HUES6 (cell line): Measurements from ENCODE around the gene HOXC9.

Experiments
- H3K27ac ChIP-seq: 2 replicates; pipeline ENCODE4 v1.7.0; 2013; ENCODE audit warnings: low read depth, mild to moderate bottlenecking, low read length, inconsistent platforms
- H3K27me3 ChIP-seq: 2 replicates; pipeline ENCODE4 v1.6.1; 2013; ENCODE audit warnings: low read length; ENCODE audit not compliant: control insufficient read depth, insufficient read depth
- H3K36me3 ChIP-seq: 2 replicates; pipeline ENCODE4 v1.6.1; 2013; ENCODE audit warnings: low read length; ENCODE audit not compliant: control insufficient read depth, insufficient read depth
- H3K4me1 ChIP-seq: 2 replicates; pipeline ENCODE4 v1.6.1; 2013; ENCODE audit warnings: low read length; ENCODE audit not compliant: control insufficient read depth, insufficient read depth
- H3K4me3 ChIP-seq: 2 replicates; pipeline ENCODE4 v1.5.1; 2013; ENCODE audit warnings: low read depth, low read length
- H3K9ac ChIP-seq: one replicate; pipeline ENCODE4 v1.6.1; 2013; ENCODE audit warnings: mild to moderate bottlenecking, low read length
- H3K9me3 ChIP-seq: 2 replicates; pipeline ENCODE4 v1.6.1; 2013; ENCODE audit warnings: low read depth, low read length; ENCODE audit not compliant: control insufficient read depth, insufficient read depth

HOXC9 gene

DNA sequence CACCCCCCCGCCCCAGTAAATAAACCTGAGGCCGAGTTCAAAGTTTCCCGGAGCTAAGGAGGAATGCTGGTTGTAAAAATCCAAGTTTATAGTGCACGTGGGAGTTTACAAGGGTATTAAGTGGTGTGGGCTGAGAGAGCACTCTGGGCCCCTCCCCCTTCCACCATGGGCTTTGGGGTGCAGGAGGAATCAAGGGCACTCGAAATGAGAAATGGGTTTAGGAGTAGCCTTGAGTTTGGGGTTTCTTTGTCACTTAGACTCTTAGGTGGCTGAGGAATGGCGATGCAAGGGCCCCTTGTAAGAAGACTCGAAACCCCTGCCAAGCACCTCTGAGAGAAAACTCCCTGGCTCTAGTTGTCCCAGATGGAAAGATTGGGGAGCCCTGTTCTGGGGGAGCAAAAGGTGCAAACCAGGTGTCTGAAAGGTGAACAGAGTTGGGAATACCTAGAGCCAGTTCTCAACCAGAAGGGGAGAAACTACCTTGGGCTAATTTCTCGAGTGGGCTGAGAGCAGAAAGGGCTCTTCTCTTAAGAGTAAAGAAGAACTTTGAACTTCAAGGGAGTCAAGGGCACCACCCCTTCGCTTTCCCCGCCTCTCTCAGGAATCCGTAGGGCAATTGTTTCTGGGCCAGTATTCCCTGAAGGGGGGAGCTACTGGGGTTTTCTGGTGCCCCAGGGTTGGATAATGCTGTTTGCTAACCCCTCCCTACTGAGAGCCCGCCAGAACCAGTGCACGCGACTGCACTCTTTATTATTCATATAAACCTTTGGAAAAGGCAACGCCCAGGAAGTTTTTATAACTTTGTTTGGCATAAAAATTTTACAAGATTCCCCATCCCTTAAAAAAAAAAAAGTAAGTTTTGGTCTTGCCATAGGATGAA is 21.2 kb upstream of the HOXC9 start:
- Histone ChIP-seq H3K27ac (no peak overlapping the region), H3K36me3 (no peaks in the 10 kb centered on the region), H3K9me3 (no peaks in the 10 kb centered on the region), H3K9ac (peak overlapping the region; percentile 24), H3K4me1 (peaks cover 9% of the 10 kb centered on the region; the same call in 1 of the 2 replicates), H3K27me3 (peaks cover 100% of the 10 kb centered on the region), H3K4me3 (no peak overlapping the region)

DNA sequence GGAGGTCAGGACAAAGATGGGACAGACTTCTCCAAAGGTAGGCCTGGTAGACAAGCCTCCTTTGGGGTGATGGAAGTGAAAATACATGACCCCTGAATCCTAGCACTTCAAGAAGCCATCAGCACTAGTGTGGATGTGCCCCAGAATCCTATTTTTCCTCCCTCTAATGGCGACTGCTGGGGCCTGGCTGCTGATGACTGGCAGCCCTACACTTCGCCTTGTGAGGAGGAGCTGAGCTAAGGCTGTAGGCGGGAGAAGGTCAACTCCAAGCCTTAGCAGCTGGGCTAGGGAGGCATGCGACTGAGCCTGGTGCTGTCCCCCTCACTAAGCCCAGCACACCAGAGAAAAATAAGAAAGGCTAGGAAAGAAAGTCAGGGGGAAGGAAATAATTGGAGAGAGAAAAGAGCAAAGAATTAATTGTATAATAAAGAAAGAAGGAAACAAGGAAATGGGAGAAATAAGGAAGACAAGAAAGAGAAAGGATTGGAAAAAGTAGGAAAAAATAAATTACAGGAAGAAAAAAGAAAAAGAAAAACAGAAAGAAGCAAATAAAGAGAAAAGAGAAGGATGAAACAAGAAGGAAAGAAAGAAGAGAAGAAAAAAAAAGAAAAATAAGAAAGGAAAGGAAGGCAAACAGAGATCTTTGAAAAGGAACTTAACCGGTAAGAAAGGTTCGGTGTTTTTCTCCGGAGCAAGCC is 19.7 kb upstream of the HOXC9 start:
- peaks cover 2% of the 10 kb centered on the region; the same call in 1 of the 2 replicates for H3K9me3 ChIP-seq
- no peaks in the 10 kb centered on the region for H3K36me3 ChIP-seq
- H3K9ac ChIP-seq = no peak overlapping the region
- H3K4me3 ChIP-seq = no peak overlapping the region
- peaks cover 100% of the 10 kb centered on the region for H3K27me3 ChIP-seq
- H3K27ac ChIP-seq = no peak overlapping the region
- peaks cover 9% of the 10 kb centered on the region; the same call in 1 of the 2 replicates for H3K4me1 ChIP-seq

DNA sequence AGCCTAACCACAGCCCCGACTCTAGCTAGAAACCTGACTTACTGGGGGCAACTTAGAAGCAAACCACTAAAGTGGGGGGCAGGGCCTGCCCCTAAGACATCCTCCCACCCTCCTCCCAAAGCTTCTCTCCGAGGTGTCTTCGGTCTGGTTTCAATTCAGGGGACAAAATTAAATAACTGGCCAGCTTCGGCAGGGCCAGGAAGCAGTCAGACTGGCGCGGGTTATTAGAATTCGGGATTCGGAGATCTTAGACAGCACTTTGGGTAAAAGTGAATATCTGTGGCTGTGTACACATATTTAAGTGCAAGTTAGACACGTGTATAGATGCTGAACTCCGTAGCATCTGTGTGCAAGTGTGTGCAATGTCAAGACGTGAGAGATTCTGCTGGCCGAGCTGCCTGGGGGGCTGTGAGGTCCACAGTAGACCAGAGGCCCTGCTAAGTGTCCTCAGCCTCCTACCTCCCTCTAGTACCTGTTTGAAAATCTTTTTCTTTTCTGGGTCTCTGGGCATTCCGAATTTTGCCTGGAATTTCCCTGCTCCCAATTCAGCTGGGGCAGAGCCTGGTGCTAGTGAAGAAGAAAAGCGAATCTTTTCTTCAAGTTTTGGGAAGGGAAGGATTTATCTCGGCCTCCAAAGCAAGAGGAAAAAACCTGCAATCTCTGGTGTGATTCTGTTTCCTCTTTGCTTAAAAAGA is 19.0 kb upstream of the HOXC9 start:
- Histone ChIP-seq H3K27ac (no peak overlapping the region), H3K36me3 (no peaks in the 10 kb centered on the region), H3K27me3 (peaks cover 100% of the 10 kb centered on the region), H3K4me1 (0 out of 2 replicates have a peak, but pooled peaks cover 3% of the 10 kb centered on the region), H3K9ac (peak overlapping the region; percentile 37), H3K9me3 (peaks cover 6% of the 10 kb centered on the region; the same call in 1 of the 2 replicates), H3K4me3 (no peak overlapping the region)

DNA sequence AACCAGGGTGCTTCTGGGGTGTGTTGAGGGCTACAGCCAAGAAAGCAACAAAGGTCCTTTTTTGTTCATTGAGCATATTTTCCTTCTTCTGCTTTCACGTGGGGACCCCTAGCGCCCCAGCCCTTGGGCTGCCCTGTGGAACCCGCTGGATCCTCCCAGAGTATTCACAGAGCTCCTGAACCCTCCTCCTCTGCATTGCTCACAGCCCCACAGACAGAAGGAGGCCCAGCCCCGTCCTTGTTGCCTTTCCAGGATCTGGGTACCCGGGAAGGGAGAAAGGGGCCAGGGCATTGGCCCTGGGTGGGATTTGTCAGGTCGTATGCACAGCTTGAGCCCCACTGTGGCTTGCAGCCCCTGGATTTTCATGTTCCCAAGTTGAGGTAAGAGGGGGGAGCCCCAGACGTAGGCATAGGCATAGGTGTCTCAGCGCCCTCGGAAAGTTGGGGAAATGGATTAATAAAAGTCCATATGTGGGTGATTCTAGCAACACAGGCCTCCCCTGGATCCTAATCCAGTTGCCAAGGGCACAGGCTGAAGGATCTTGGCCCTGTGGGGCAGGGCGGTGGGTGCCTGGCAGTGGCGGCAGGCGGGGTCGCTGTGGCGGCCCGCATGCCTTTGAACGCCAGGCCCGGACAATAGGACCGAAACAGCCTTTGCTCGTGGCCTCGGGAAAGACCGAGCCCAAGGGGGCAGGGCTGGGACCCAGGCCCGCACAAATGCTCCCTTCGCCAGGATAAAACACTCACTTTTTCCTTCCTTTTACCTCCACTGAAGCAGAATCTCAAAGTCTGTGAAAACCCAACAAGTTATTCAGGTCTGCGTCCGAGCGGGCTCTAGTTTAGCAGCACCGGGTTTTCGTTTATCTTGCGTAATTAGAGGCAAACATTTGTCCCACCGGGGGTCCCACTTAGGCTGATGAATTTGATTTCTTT is 18.1 kb upstream of the HOXC9 start:
- H3K9me3 ChIP-seq = peaks cover 6% of the 10 kb centered on the region; the same call in 1 of the 2 replicates
- no peaks in the 10 kb centered on the region for H3K36me3 ChIP-seq
- no peak overlapping the region for H3K4me3 ChIP-seq
- 0 out of 2 replicates have a peak, but pooled peaks cover 3% of the 10 kb centered on the region for H3K4me1 ChIP-seq
- peaks cover 100% of the 10 kb centered on the region for H3K27me3 ChIP-seq
- peak overlapping the region; percentile 9 for H3K9ac ChIP-seq
- H3K27ac ChIP-seq = no peak overlapping the region

DNA sequence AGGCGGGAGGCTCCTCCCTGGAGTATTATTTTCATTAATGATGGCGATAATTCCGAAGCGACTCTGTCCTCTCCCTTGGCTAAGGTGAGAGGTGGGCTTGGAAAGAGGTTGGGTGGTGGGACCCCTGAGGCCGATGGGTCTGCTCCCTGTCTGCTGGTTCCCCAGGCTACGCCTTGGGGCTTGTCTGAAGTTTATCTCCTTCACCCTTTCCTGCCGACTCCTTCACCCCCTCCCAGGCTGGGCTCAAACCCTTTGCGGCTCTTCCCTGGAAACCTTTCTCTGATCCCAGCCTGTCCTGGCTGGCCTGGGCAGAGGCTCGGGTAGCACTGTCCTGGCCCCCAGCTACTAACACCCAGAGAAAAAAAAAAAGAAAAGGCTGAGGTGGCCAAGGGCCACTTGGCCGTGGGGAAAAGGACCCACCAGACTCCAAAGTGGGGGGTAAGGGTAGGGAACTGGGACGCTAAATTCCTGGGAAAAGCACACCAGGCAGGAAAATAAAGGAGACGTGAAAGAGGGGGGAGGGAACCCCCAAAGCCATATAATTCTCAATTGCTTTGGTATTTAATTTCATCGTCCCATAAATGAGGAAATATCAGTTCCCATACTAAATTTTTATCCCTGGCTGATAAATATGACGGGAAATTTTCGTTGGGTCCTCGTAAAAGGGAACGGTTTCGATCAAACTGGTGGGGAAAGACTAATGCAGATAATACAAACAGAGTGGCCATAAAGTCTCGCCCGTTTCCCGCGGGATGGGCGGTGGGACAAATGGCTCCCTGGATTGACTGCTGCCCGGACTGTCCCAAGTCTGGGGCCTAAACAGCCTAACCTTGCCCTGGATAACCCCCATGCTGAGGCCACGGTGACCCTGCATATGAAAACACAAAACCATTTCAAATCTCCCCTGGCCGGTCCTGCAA is 17.1 kb upstream of the HOXC9 start:
- Histone ChIP-seq H3K4me1 (0 out of 2 replicates have a peak, but pooled peaks cover 3% of the 10 kb centered on the region), H3K27ac (no peak overlapping the region)

DNA sequence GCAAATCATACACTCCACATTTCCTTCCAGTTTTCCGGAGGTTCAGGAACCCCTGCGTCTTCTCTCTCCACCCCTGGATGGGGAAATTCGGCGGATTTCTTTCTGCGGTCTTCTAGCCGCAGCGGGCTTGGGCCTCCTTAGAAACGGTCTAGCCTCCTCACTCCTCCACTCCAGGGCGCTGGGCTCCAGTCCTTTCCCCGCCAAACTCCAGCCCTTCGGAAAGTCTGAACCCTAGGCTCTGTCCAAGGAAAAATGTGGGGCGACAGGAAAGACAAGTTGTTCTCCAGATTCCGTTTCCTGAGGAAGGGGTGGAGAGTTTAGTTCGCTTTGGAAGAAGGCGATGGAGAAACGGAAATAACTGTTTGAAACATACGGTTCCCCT is 16.4 kb upstream of the HOXC9 start:
- no peak overlapping the region for H3K27ac ChIP-seq
- H3K4me3 ChIP-seq = no peak overlapping the region
- 0 out of 2 replicates have a peak, but pooled peaks cover 3% of the 10 kb centered on the region for H3K4me1 ChIP-seq
- H3K36me3 ChIP-seq = no peaks in the 10 kb centered on the region
- H3K27me3 ChIP-seq = peaks cover 100% of the 10 kb centered on the region
- peaks cover 6% of the 10 kb centered on the region; the same call in 1 of the 2 replicates for H3K9me3 ChIP-seq
- peak overlapping the region; percentile 44 for H3K9ac ChIP-seq

More for the DNA sequence above, 17.1 kb upstream of the HOXC9 start:
- Histone ChIP-seq H3K4me3 (no peak overlapping the region), H3K36me3 (no peaks in the 10 kb centered on the region), H3K9me3 (peaks cover 6% of the 10 kb centered on the region; the same call in 1 of the 2 replicates), H3K9ac (peak overlapping the region; percentile 44), H3K27me3 (peaks cover 100% of the 10 kb centered on the region)

DNA sequence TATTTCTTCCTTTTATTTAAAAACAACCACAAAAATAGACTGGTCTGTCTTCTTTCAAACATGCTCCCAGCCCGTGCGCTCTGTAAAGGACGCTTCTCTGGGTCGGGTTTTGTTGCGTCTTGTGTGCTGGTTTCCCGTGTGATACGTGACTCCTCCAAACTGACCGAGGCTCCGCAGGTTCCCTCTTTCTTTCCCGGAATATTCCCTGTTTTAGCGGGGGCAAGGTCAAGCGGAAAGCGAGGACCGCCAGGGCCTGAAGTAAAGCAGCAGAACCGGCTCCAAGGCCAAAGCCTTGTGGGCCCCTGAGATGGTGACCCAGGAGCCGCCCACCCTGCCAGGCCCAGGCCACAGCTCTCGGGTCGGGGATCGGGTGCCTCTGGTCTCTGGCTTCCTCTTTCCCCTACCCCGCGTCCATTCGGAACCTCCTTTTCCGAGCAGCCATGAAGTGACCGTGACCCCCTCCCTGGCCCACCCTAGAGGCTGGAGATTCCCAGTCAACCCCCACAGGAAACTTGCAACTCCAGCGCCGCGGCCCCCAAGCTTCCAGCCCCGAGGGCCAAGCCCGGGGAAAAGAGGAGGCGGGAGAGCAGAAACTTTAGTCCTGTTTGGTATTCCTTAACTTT is 15.9 kb upstream of the HOXC9 start:
- H3K4me1 ChIP-seq = 0 out of 2 replicates have a peak, but pooled peaks cover 3% of the 10 kb centered on the region
- H3K9ac ChIP-seq = peak overlapping the region; percentile 44
- H3K36me3 ChIP-seq = no peaks in the 10 kb centered on the region
- H3K4me3 ChIP-seq = no peak overlapping the region
- peaks cover 6% of the 10 kb centered on the region; the same call in 1 of the 2 replicates for H3K9me3 ChIP-seq
- peaks cover 100% of the 10 kb centered on the region for H3K27me3 ChIP-seq
- H3K27ac ChIP-seq = no peak overlapping the region

DNA sequence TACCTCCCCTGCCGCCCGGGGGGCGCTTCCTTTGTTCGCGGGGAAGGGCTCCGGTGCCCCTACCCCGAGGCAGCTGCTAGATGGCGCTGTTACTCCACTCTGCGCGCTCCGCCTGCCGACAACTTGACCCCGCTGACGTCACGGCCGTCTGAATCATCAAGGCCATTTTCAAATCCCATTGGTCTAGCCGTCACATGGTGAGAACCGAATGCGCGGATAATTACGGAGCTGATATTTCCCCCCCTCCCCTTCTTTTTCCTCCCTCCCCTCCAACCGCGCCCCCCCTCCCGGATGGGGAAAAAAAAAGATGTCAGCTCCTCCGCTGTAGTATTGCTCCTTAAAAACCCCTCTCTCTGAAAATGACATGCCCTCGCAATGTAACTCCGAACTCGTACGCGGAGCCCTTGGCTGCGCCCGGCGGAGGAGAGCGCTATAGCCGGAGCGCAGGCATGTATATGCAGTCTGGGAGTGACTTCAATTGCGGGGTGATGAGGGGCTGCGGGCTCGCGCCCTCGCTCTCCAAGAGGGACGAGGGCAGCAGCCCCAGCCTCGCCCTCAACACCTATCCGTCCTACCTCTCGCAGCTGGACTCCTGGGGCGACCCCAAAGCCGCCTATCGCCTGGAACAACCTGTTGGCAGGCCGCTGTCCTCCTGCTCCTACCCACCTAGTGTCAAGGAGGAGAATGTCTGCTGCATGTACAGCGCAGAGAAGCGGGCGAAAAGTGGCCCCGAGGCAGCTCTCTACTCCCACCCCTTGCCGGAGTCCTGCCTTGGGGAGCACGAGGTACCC is 14.9 kb upstream of the HOXC9 start, which contains the start of gene HOXC10:
TSS of gene HOXC10 (plus strand) at position 246 of the 791 bp plus-strand sequence. CDS start at position 360, 114 bp downstream.
- peak within 1 kb of the TSS; percentile 64 for H3K9ac ChIP-seq
- H3K9me3 ChIP-seq = peaks cover 6% of the 10 kb centered on the region; the same call in 1 of the 2 replicates
- H3K4me3 ChIP-seq = peak within 1 kb of the TSS; percentile 39
- no peaks in the 10 kb centered on the region for H3K36me3 ChIP-seq
- H3K4me1 ChIP-seq = 0 out of 2 replicates have a peak, but pooled peaks cover 3% of the 10 kb centered on the region
- no peak within 1 kb of the TSS for H3K27ac ChIP-seq
- peaks cover 100% of the 10 kb centered on the region for H3K27me3 ChIP-seq
